ENCODE measurements around the gene EFEMP1. TPM values are rescaled to one million over a fixed set of nuclear protein-coding genes. Genes with fewer than 3 reads are reported as not detected.

EFEMP1 gene
- total RNA-seq, 1 donor = 1,564 TPM

- no peak for DNase-seq (ENCODE audit: insufficient read length, low spot score, missing footprints)
- H4K20me1 ChIP-seq (ENCODE audit: insufficient read depth, low read length) = no peaks in the 10 kb centered on the region
- no peak overlapping the region for H2AFZ ChIP-seq (ENCODE audit: low read length)
- no peak overlapping the region for H3K4me3 ChIP-seq (ENCODE audit: insufficient read depth, low read length)
- no peaks in the 10 kb centered on the region for H3K36me3 ChIP-seq (ENCODE audit: insufficient read depth, low read length)
- no peaks in the 10 kb centered on the region for H3K79me2 ChIP-seq (ENCODE audit: insufficient read depth, low read length)
- no peak for TF ChIP-seq CTCF (IDR thresholded peaks at IDR 0.05; ENCODE audit: extremely low read depth, low read depth, low read length)
- peak overlapping the region; percentile 40 for H3K4me2 ChIP-seq (ENCODE audit: insufficient read depth, low read length)
- H3K9me3 ChIP-seq (ENCODE audit: low read depth, low read length) = no peaks in the 10 kb centered on the region
- peak overlapping the region; percentile 43 for H3K27ac ChIP-seq (ENCODE audit: low read depth, low read length)
- H3K4me1 ChIP-seq (ENCODE audit: insufficient read depth, low read length) = peaks cover 19% of the 10 kb centered on the region
- H3K27me3 ChIP-seq (ENCODE audit: insufficient read depth, low read length) = no peaks in the 10 kb centered on the region
Measured at GRCh38 chr2:55948176-55948923, 24.8 kb upstream of the EFEMP1 start.

GRCh38 chr2:55947752-55948151, 24.2 kb upstream of the EFEMP1 start:
- Histone ChIP-seq H3K27me3 (ENCODE audit: insufficient read depth, low read length) (no peaks in the 10 kb centered on the region), H2AFZ (ENCODE audit: low read length) (no peak overlapping the region), H4K20me1 (ENCODE audit: insufficient read depth, low read length) (no peaks in the 10 kb centered on the region), H3K4me2 (ENCODE audit: insufficient read depth, low read length) (peak overlapping the region; percentile 40), H3K79me2 (ENCODE audit: insufficient read depth, low read length) (no peaks in the 10 kb centered on the region), H3K27ac (ENCODE audit: low read depth, low read length) (no peak overlapping the region), H3K36me3 (ENCODE audit: insufficient read depth, low read length) (no peaks in the 10 kb centered on the region), H3K9me3 (ENCODE audit: low read depth, low read length) (no peaks in the 10 kb centered on the region), H3K4me3 (ENCODE audit: insufficient read depth, low read length) (no peak overlapping the region), H3K4me1 (ENCODE audit: insufficient read depth, low read length) (peaks cover 19% of the 10 kb centered on the region)
- no peak for DNase-seq (ENCODE audit: insufficient read length, low spot score, missing footprints)
- no peak for TF ChIP-seq CTCF (IDR thresholded peaks at IDR 0.05; ENCODE audit: extremely low read depth, low read depth, low read length)

GRCh38 chr2:55946793-55947192, 23.2 kb upstream of the EFEMP1 start:
- no peaks in the 10 kb centered on the region for H3K9me3 ChIP-seq (ENCODE audit: low read depth, low read length)
- H3K27ac ChIP-seq (ENCODE audit: low read depth, low read length) = no peak overlapping the region
- H4K20me1 ChIP-seq (ENCODE audit: insufficient read depth, low read length) = no peaks in the 10 kb centered on the region
- H3K4me2 ChIP-seq (ENCODE audit: insufficient read depth, low read length) = no peak overlapping the region
- H3K4me1 ChIP-seq (ENCODE audit: insufficient read depth, low read length) = peaks cover 19% of the 10 kb centered on the region
- H3K27me3 ChIP-seq (ENCODE audit: insufficient read depth, low read length) = no peaks in the 10 kb centered on the region
- no peaks in the 10 kb centered on the region for H3K79me2 ChIP-seq (ENCODE audit: insufficient read depth, low read length)
- H3K36me3 ChIP-seq (ENCODE audit: insufficient read depth, low read length) = no peaks in the 10 kb centered on the region
- no peak overlapping the region for H3K4me3 ChIP-seq (ENCODE audit: insufficient read depth, low read length)
- TF ChIP-seq CTCF (IDR thresholded peaks at IDR 0.05; ENCODE audit: extremely low read depth, low read depth, low read length) = no peak
- no peak for DNase-seq (ENCODE audit: insufficient read length, low spot score, missing footprints)
- no peak overlapping the region for H2AFZ ChIP-seq (ENCODE audit: low read length)

- TF ChIP-seq CTCF (IDR thresholded peaks at IDR 0.05; ENCODE audit: extremely low read depth, low read depth, low read length) = no peak
- H2AFZ ChIP-seq (ENCODE audit: low read length) = peak overlapping the region; percentile 21
- no peak overlapping the region for H3K4me3 ChIP-seq (ENCODE audit: insufficient read depth, low read length)
- H3K4me2 ChIP-seq (ENCODE audit: insufficient read depth, low read length) = no peak overlapping the region
- peaks cover 10% of the 10 kb centered on the region for H3K4me1 ChIP-seq (ENCODE audit: insufficient read depth, low read length)
- H3K27me3 ChIP-seq (ENCODE audit: insufficient read depth, low read length) = no peaks in the 10 kb centered on the region
- H3K79me2 ChIP-seq (ENCODE audit: insufficient read depth, low read length) = no peaks in the 10 kb centered on the region
- DNase-seq (ENCODE audit: insufficient read length, low spot score, missing footprints) = no peak
- H3K27ac ChIP-seq (ENCODE audit: low read depth, low read length) = no peak overlapping the region
- H4K20me1 ChIP-seq (ENCODE audit: insufficient read depth, low read length) = no peaks in the 10 kb centered on the region
- H3K36me3 ChIP-seq (ENCODE audit: insufficient read depth, low read length) = no peaks in the 10 kb centered on the region
- H3K9me3 ChIP-seq (ENCODE audit: low read depth, low read length) = no peaks in the 10 kb centered on the region
Measured at GRCh38 chr2:55943466-55943865, 19.9 kb upstream of the EFEMP1 start.
